Subcutaneous abdominal adipose tissue (tissue), 5 donors: ENCODE measurements around the gene FAM181A.

ENCODE experiments used
- H3K27ac ChIP-seq: one replicate; pipeline ENCODE4 v1.7.0; 2013; ENCODE audit warnings: low read depth, mild to moderate bottlenecking, inconsistent platforms, low read length, moderate library complexity
- H3K27me3 ChIP-seq, 5 donors: one replicate each; pipeline ENCODE4 v1.7.0; 2013; ENCODE audit warnings: low read length in 5 of 5, inconsistent platforms in 1 of 5; ENCODE audit not compliant: control insufficient read depth in 5 of 5, insufficient read depth in 4 of 5
- H3K36me3 ChIP-seq, 5 donors: one replicate each; pipeline ENCODE4 v1.7.0; 2013; ENCODE audit warnings: low read length in 5 of 5; ENCODE audit not compliant: control insufficient read depth in 5 of 5, insufficient read depth in 5 of 5
- H3K4me1 ChIP-seq, 5 donors: one replicate each; pipeline ENCODE4 v1.7.0; 2013; ENCODE audit warnings: low read length in 5 of 5, mild to moderate bottlenecking in 3 of 5, moderate library complexity in 1 of 5; ENCODE audit not compliant: control insufficient read depth in 5 of 5, insufficient read depth in 5 of 5
- H3K4me3 ChIP-seq, 5 donors: one replicate each; pipeline ENCODE4 v1.7.0; 2013; ENCODE audit warnings: low read length in 5 of 5, low read depth in 1 of 5
- H3K9ac ChIP-seq, 5 donors: one replicate each; pipeline ENCODE4 v1.7.0; 2013; ENCODE audit warnings: low read length in 5 of 5, mild to moderate bottlenecking in 4 of 5, moderate library complexity in 3 of 5
- H3K9me3 ChIP-seq, 5 donors: one replicate each; pipeline ENCODE4 v1.7.0; 2013; ENCODE audit warnings: low read length in 5 of 5; ENCODE audit not compliant: control insufficient read depth in 5 of 5
- donor health status: healthy.
- donor health status: healthy.
- donor health status: healthy.
- donor health status: healthy.
- donor health status: healthy.

Gene FAM181A

GRCh38 chr14:93961620-93962019 lies 34.5 kb downstream of the FAM181A start:
- no peaks in the 10 kb centered on the region for H3K9me3 ChIP-seq
- H3K27me3 ChIP-seq, result peaks cover 4 to 10% (median 8%) of the 10 kb centered on the region in 5 donors
- H3K9ac ChIP-seq, result no peak overlapping the region
- H3K4me3 ChIP-seq, result no peak overlapping the region
- no peaks in the 10 kb centered on the region for H3K36me3 ChIP-seq
- H3K27ac ChIP-seq, result no peak overlapping the region
- H3K4me1 ChIP-seq, result peaks cover 0 to 7% (median 0%) of the 10 kb centered on the region in 5 donors

GRCh38 chr14:93962701-93963601 lies 35.8 kb downstream of the FAM181A start:
- no peak overlapping the region for H3K9ac ChIP-seq
- no peak overlapping the region for H3K4me3 ChIP-seq
- peaks cover 0 to 11% (median 0%) of the 10 kb centered on the region in 5 donors for H3K4me1 ChIP-seq
- peaks cover 0 to 5% (median 3%) of the 10 kb centered on the region in 5 donors for H3K27me3 ChIP-seq
- H3K36me3 ChIP-seq, result no peaks in the 10 kb centered on the region
- no peaks in the 10 kb centered on the region for H3K9me3 ChIP-seq
- no peak overlapping the region for H3K27ac ChIP-seq

GRCh38 chr14:93963692-93964091 lies 36.5 kb downstream of the FAM181A start:
- no peaks in the 10 kb centered on the region for H3K27me3 ChIP-seq
- no peak overlapping the region for H3K9ac ChIP-seq
- H3K36me3 ChIP-seq, result no peaks in the 10 kb centered on the region
- H3K4me3 ChIP-seq, result no peak overlapping the region
- H3K27ac ChIP-seq, result no peak overlapping the region
- H3K9me3 ChIP-seq, result no peaks in the 10 kb centered on the region
- H3K4me1 ChIP-seq, result peaks cover 0 to 14% (median 0%) of the 10 kb centered on the region in 5 donors

GRCh38 chr14:93964281-93964680 lies 37.1 kb downstream of the FAM181A start:
- H3K9me3 ChIP-seq, result no peaks in the 10 kb centered on the region
- H3K9ac ChIP-seq, result no peak overlapping the region
- peaks cover 0 to 14% (median 4%) of the 10 kb centered on the region in 5 donors for H3K4me1 ChIP-seq
- H3K27ac ChIP-seq, result no peak overlapping the region
- H3K27me3 ChIP-seq, result no peaks in the 10 kb centered on the region
- no peaks in the 10 kb centered on the region for H3K36me3 ChIP-seq
- no peak overlapping the region for H3K4me3 ChIP-seq

- H3K4me1 ChIP-seq, result peaks cover 0 to 19% (median 8%) of the 10 kb centered on the region in 5 donors
- H3K36me3 ChIP-seq, result no peaks in the 10 kb centered on the region
- H3K27me3 ChIP-seq, result no peaks in the 10 kb centered on the region
- no peak overlapping the region for H3K27ac ChIP-seq
- no peak overlapping the region for H3K9ac ChIP-seq
- H3K9me3 ChIP-seq, result no peaks in the 10 kb centered on the region
- no peak overlapping the region for H3K4me3 ChIP-seq
Measured at GRCh38 chr14:93964820-93965286, 37.7 kb downstream of the FAM181A start.

GRCh38 chr14:93965287-93965821 lies 38.2 kb downstream of the FAM181A start:
- H3K4me3 ChIP-seq, result no peak overlapping the region
- no peaks in the 10 kb centered on the region for H3K36me3 ChIP-seq
- H3K27me3 ChIP-seq, result no peaks in the 10 kb centered on the region
- H3K9me3 ChIP-seq, result no peaks in the 10 kb centered on the region
- H3K4me1 ChIP-seq, result peaks cover 0 to 19% (median 8%) of the 10 kb centered on the region in 5 donors
- H3K9ac ChIP-seq, result no peak overlapping the region
- H3K27ac ChIP-seq, result no peak overlapping the region

GRCh38 chr14:93965946-93966474 lies 38.9 kb downstream of the FAM181A start:
- H3K9me3 ChIP-seq, result no peaks in the 10 kb centered on the region
- H3K4me3 ChIP-seq, result no peak overlapping the region
- no peak overlapping the region for H3K9ac ChIP-seq
- H3K27ac ChIP-seq, result no peak overlapping the region
- no peaks in the 10 kb centered on the region for H3K36me3 ChIP-seq
- no peaks in the 10 kb centered on the region for H3K27me3 ChIP-seq
- H3K4me1 ChIP-seq, result peaks cover 0 to 23% (median 12%) of the 10 kb centered on the region in 5 donors

- no peak overlapping the region for H3K4me3 ChIP-seq
- no peaks in the 10 kb centered on the region for H3K9me3 ChIP-seq
- peaks cover 0 to 3% (median 0%) of the 10 kb centered on the region in 5 donors for H3K27me3 ChIP-seq
- no peak overlapping the region for H3K9ac ChIP-seq
- no peaks in the 10 kb centered on the region for H3K36me3 ChIP-seq
- H3K4me1 ChIP-seq, result peaks cover 0 to 25% (median 15%) of the 10 kb centered on the region in 5 donors
- H3K27ac ChIP-seq, result no peak overlapping the region
Measured at GRCh38 chr14:93967637-93968250, 40.6 kb downstream of the FAM181A start.

GRCh38 chr14:93969082-93969828 lies 42.1 kb downstream of the FAM181A start:
- no peaks in the 10 kb centered on the region for H3K36me3 ChIP-seq
- H3K4me3 ChIP-seq, result no peak overlapping the region
- peaks cover 0 to 20% (median 15%) of the 10 kb centered on the region in 5 donors for H3K4me1 ChIP-seq
- no peaks in the 10 kb centered on the region for H3K9me3 ChIP-seq
- H3K27me3 ChIP-seq, result peaks cover 0 to 5% (median 0%) of the 10 kb centered on the region in 5 donors
- H3K9ac ChIP-seq, result no peak overlapping the region
- H3K27ac ChIP-seq, result no peak overlapping the region
